ENCODE measurements around the gene BRCA2.

The BRCA2 gene

GRCh38 chr13:32381539-32381938 lies 66.2 kb downstream of the BRCA2 start:
- DNase-seq (ENCODE audit: low spot score): peak; percentile 17

- no peak for DNase-seq (ENCODE audit: low spot score)
Measured at GRCh38 chr13:32383836-32384618, 68.7 kb downstream of the BRCA2 start.

- DNase-seq (ENCODE audit: low spot score): peak; percentile 6
Measured at GRCh38 chr13:32384702-32385101, 69.4 kb downstream of the BRCA2 start.

GRCh38 chr13:32385410-32385809 lies 70.1 kb downstream of the BRCA2 start:
- no peak for DNase-seq (ENCODE audit: low spot score)

- DNase-seq (ENCODE audit: low spot score): no peak
Measured at GRCh38 chr13:32390048-32390447, 74.7 kb downstream of the BRCA2 start.

GRCh38 chr13:32390484-32390883 lies 75.2 kb downstream of the BRCA2 start:
- DNase-seq (ENCODE audit: low spot score): no peak

- no peak for DNase-seq (ENCODE audit: low spot score)
Measured at GRCh38 chr13:32391101-32391619, 75.9 kb downstream of the BRCA2 start.

- DNase-seq (ENCODE audit: low spot score): no peak
Measured at GRCh38 chr13:32403108-32403507, 87.8 kb downstream of the BRCA2 start.

- DNase-seq (ENCODE audit: low spot score): no peak
Measured at GRCh38 chr13:32407854-32408253, 92.5 kb downstream of the BRCA2 start.

GRCh38 chr13:32408296-32409000 lies 93.1 kb downstream of the BRCA2 start:
- no peak for DNase-seq (ENCODE audit: low spot score)

- no peak for DNase-seq (ENCODE audit: low spot score)
Measured at GRCh38 chr13:32409001-32409313, 93.6 kb downstream of the BRCA2 start.

GRCh38 chr13:32409561-32410421 lies 94.5 kb downstream of the BRCA2 start:
- DNase-seq (ENCODE audit: low spot score): no peak

- DNase-seq (ENCODE audit: low spot score): no peak
Measured at GRCh38 chr13:32413284-32413683, 98.0 kb downstream of the BRCA2 start.

- DNase-seq (ENCODE audit: low spot score): no peak
Measured at GRCh38 chr13:32414580-32414979, 99.3 kb downstream of the BRCA2 start.

GRCh38 chr13:32415019-32415418 lies 99.7 kb downstream of the BRCA2 start:
- DNase-seq (ENCODE audit: low spot score): peak; percentile 48

GRCh38 chr13:32417995-32418394 lies 102.7 kb downstream of the BRCA2 start:
- DNase-seq (ENCODE audit: low spot score): no peak

- DNase-seq (ENCODE audit: low spot score): no peak
Measured at GRCh38 chr13:32419862-32420261, 104.6 kb downstream of the BRCA2 start.

- no peak for DNase-seq (ENCODE audit: low spot score)
Measured at GRCh38 chr13:32423592-32423991, 108.3 kb downstream of the BRCA2 start.

GRCh38 chr13:32425158-32425557 lies 109.8 kb downstream of the BRCA2 start:
- no peak for DNase-seq (ENCODE audit: low spot score)

- peak; percentile 90 for DNase-seq (ENCODE audit: low spot score)
Measured at GRCh38 chr13:32426191-32426989, 111.1 kb downstream of the BRCA2 start.

- peak; percentile 79 for DNase-seq (ENCODE audit: low spot score)
Measured at GRCh38 chr13:32426990-32427851, 111.9 kb downstream of the BRCA2 start.
